NCI-H2029 treated with DMSO at 0.1 percent for 48 hours (cell line): Measurements from ENCODE around the gene GEMIN7.
A peak's percentile ranks its signal among the peaks of the same experiment; 100 is the strongest.
"Not testable (repeated sequence)": the region's sequence is repeated elsewhere in the genome, so short reads cannot be mapped to it uniquely, and the experiment has no call there.

Source experiments
- DNase-seq: peaks from one replicate; lab custom pipeline; 2025; lab: John Stamatoyannopoulos, UW

The GEMIN7 gene

DNA sequence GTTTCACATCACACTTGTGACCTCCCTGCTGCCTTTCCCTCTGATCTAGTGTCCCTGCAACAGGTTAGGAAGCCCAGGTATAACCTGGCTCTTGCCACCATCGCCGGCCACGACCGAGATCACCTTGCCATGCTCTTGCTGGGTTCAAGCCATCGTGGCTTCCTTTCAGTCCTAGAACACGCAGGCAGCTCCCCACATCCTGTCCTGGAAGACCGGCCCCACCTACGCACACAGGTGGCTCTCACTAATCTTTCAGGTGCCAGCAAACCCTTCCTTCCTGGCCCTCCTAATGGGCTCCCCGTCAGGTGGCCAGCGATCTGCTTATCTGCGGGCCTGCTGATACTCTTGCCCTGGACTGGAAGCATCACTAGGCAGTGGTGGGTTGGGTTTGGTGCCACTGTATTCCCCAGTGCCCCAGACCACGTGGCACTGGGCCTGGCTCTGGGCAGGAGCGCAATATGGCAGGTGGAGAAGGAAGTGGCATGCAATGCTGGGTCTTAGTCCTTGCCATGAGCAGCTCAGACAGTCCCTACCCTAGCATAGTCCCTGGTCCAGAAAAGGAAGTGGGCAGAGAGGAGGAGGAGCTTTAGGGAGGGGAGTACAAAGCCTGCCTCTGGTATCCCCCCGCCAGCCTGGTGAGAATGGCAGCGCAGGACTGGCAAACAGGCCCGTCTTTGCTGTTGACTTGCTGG is 25.7 kb downstream of the GEMIN7 start:
- no peak for DNase-seq

DNA sequence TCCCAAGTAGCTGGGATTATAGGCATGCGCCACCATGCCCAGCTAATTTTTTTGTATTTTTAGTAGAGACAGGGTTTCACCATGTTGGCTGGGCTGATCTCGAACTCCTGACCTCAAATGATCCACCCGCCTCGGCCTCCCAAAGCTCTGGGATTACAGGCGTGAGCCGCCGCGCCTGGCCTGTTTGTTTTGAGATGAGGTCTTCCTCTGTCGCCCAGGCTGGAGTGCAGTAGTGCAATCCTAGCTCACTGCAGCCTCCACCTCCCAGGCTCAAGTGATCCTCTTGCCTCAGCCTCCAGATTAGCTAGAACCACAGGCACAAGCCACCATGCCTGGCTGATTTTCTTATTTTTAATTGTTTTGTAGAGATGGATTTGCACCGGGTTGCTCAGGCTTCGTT is 27.3 kb downstream of the GEMIN7 start:
- DNase-seq, result not testable (repeated sequence)

DNA sequence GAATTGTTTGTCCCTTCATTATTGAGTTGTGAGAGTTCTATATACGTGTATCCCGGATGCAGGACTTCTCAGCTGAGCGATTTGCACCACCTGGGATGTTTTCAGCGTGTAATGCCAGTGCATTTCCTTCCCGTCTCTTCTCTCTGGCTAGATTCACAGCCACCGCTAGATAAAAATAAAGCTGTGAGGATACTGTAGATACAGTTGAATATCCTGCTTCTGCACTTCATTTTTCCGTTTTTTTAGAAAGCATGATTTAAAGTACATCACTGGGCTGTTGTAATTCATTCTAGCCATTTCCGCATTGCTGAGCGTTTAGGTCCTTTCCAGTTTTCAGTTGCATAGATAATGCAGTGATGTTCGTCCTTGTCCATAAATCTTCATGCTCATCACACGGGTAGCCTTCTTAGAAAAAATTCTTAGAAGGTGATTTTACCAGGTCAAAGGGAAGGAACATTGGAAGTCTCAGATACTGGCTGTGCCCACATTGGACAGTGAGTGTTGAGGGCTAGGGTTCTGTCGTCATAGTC is 28.6 kb downstream of the GEMIN7 start:
- no peak for DNase-seq

DNA sequence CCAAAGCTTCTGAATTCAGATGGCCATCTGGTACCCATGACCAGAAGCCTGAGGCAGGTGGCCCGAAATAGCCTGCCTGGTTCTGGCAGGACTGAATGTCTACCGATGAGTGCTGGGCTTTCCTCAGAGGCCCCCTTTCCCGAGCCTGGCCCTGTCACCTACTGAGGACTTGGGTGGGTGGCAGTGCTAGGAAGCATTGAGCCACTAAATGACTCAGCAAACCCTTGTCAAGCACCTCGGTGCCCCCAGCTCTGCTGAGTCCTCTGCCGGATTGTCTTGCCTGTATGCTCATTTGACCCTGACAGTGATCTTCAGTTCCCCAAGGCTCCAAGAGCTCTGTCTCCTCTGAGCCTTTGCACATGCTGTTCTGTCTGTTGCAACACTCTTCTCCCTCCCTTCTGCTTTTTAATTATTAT is 31.8 kb downstream of the GEMIN7 start:
- no peak for DNase-seq

DNA sequence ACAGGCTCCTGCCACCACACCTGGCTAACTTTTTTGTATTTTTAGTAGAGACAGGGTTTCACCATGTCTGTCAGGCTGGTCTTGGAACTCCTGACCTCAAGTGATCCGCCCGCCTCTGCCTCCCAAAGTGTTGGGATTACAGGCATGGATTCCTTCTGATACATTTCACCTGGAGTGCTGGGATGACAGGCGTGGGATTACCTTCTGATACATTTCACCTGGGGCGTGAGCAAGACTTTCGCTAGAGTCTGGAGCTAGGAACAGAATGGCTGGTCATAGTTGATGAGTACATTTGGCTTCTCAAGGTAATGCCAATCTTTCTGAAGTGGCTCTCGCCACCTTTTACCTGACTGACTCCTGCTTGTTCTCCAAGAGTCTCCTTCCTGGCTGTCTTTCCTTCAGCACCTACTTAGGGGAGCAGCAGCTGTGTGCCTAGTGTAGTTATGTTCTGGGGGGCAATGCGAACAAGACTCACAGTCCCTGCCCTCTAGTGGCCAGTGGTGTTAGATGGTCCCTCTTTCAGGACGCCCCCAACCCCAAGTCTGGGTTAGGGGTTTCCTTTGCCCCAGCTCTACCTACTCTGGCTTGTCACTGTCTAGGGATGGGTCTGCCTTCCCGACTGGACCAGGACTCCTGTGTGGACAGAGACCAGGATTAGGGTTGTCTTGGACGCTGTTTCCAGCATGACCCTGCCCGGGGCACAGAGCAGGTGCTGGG is 33.2 kb downstream of the GEMIN7 start:
- no peak for DNase-seq

DNA sequence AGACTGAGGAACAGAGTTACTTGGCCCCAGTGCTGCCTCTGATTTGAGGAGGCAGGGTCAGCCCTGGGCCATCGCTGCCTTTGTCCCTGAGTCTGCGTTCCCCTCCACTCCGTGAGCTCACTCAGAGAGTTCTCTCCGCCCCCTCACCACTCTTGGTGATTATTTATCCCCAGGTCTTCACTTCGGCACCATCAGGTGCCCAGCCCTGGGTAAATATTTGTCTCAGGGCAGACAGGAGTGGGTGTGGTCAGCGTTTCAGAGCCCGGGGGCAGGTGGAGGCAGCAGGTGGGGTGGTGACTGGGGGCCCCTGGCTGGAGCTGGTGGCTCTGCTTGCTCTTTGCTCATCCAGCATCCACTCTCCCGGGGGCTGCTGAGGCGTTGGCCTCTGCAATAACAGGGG is 34.6 kb downstream of the GEMIN7 start:
- DNase-seq, result peak; percentile 93

DNA sequence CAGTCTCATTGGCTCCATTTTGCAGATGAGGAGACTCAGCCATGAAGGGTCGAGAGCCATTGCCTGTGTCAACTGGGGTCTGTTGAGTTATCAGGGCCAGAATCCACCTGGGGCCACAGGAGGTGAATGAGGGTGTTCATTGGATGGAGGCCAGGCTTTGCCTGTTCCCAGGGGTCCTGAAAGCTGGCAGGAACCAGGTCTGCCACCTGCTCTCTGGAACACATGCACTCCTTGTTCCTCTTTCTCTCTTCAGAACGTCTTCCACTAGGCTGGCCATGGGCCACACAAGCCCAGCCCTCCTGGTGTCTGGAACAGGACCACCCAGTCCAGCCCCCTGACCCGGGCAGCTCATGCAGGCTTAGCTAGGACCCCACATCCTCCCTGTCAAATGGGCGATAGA is 35.1 kb downstream of the GEMIN7 start:
- no peak for DNase-seq

DNA sequence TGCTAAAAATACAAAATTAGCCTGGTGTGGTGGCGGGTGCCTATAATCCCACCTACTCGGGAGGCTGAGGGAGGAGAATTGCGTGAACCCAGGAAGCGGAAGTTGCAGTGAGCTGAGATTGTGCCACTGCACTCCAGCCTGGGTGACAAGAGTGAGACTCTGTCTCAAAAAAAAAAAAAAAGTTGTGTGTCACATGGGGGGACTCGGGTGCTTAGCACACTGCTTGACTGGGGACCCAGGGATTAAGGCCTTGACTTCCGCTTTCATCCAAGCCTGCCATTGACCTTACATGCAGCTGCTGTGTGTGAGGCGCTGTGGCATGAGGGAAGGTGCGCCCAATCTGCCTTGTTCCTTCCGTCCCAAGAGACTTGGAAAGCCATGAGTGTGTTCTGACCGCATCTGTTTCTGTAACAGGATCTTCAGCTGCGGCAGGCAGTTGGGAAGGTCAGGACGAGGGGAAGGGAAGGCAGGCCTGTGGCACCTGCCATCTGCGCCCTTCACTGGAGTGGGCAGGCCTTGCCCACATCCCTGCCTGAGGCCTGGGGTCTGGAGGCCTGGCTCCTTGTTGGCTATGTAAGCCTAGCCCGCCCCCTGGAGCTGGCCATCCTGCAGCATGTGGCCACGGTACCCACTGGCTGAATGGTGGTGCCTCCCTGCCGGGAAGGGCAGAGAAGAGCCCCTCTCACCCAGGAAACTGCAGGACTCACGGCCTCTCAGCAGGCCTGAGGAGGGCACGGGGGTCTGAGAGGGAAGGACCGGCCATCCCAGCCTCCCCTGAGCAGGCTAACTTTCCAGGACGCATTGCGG is 37.0 kb downstream of the GEMIN7 start:
- no peak for DNase-seq

DNA sequence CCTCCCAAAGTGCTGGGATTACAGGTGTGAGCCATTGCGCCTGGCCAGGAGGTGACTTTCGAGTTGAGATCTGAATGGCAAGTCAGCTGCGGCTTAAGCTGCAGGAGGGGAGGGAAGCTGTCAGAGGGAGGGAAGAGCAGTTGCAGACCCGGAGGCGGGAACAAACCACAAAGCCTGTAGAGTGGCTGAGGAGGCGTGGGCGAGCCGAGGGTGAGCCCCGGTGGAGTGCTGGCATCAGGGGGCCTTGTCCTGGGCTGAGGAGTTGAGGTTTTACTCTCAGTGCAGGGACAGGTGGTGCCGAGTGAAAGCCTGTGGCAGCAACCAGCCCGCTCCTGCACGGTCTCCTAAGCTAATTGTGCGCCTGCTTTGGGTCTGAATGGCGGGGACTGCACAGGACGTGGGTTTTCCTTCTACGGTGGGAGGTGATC is 38.1 kb downstream of the GEMIN7 start:
- DNase-seq, result peak; percentile 59

DNA sequence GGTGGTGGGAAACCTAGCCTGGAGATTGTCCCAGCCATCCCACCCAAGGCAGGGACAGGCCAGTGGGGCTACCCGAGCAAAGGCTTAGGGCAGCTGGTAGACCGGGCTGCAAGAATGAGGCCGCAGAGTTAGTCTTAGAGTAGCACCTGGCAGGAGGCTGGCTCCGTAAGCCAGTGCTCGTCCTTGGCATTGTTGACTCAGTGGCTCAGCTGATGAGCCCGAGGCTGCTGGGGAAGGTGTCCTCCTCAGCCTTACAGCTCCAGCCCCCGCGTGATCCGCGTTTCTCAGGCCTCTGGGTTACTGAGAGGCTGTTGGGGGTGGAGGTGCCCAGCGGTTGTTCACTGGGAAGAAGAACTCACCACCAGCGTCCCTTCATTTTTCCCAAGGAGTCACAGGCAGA is 38.6 kb downstream of the GEMIN7 start:
- DNase-seq, result no peak

DNA sequence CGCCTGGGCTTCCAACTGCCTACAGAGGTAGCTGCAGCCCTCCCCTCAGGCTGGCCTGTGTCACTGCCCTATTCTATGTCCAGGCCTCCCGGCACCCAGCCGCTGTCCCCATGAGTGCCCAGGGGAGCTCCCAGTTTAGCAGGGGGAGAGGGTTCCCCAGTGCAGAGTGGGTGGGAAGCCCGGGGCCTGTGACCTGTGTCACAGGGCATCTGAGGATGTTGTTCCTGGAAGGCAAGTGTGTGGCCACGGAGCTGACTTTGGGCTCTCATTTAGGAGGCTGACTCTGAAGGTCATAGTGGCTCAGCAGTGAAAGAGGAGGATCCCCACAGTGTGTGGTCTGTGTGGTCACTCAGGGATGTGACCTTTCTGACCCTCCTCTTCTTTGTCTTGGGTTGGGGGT is 39.0 kb downstream of the GEMIN7 start:
- no peak for DNase-seq

DNA sequence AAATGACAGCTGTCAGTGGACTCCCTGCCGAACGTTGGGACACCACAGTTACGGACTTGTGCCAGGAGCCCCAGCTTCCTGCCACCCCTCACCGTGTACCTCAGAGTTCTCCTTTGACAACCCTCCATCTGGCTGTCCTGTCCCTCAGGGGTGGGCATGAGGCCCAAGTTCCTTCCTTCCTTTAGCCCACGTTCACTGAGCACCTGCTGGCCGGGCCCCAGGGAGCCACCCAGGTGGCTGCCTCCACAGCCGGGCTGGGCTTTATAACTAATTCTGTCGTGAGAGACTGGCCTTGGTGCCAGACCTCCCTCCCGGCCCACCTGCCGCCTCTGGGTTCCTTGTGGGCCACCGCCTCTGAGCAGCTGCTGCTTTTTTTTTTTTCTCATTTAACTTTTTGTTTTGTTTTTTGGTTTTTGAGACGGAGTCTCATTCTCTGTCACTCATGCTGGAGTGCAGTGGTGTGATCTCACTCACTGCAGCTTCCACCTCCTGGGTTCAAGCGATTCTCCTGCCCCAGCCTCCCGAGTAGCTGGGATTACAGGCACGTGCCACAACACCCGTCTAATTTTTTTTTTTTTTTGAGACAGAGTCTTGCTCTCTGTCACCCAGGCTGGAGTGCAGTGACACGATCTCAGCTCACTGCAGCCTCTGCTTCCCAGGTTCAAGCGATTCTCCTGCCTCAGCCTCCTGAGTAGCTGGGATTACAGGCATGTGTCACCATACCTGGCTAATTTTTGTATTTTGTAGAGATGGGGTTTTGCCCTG is 39.7 kb downstream of the GEMIN7 start:
- DNase-seq, result not testable (repeated sequence)

DNA sequence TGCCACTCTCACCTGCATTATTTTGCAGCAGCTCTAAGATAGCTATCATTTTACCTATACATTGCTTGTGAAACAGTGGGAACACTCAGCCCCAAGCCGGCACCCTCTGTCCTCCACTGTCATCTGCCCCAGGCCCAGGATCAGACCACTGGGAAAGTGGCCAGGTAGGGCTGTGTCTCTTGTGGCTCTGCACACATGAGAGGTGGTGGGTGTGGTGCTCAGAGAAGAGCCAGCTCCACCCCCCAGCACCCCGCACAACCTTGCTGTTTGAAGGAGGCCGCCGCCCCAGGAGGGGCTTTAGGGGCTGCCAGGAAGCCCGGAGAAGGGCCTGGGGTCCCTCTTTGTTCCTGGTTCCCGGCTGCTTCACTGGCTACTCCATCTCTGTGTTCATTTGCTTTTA is 40.5 kb downstream of the GEMIN7 start:
- DNase-seq, result no peak

DNA sequence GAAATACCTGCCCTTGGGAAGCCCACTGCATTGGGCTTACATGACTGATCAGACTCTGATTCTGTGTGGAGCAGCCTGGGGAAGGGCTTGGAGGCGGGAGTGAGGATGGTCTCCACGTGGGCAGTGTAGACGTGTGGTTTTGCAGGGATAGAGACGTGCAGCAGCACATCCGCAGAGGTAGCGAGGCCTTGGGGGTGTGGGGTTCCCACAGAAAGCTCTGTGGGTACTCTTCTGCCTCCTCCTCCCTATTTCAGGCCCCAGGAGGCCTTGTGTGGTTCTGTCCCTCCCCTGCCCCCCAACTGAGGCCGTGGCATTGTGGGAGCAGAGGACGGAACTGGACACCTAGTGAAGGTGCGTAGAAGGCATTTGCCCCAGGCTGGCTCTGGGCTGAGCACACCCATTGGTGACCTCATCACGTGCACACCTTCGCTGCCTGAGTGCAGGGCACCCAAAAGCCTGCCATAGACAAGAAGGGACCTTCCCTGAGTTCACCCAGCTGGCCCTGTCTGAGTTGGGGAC is 42.8 kb downstream of the GEMIN7 start:
- no peak for DNase-seq

DNA sequence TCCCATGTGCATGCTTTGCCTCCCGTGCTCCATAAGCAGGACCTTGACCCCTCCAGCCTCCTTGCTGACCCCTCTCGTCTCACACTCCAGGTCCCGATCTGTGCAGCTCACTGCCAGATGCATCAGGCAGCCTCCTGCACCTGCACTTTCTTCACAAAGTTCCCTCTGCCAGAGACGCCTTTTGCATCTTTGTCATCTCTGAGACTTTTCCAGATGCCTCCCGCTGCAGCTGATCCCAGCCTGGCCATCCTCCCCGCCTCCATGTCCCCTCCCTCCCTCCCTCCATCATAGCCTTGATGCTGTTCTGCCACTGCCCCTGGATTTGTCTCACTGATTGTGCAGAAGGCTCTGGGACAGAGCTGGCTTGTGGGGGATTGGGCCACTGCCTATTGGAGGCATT is 43.8 kb downstream of the GEMIN7 start:
- no peak for DNase-seq

DNA sequence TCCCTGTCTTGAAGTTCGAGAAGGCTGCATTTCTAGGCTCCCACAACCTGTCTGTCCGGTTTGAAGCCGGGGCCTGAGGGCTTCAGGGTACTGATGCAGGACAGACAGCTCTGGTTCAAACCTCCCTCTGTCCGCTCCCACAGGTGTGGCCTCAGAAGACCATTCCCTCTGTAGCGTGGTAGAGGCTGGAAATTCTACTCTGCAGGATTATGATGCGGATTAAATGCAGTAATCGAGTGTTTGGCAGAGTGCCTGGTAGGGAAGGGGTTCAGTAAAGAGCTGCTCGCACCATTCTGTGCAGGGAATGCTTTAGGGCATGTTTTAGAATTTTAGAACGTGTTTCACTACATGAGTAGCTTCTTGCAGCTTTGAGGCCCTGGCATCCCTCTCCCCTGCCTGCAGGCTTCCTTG is 44.4 kb downstream of the GEMIN7 start:
- DNase-seq, result no peak

DNA sequence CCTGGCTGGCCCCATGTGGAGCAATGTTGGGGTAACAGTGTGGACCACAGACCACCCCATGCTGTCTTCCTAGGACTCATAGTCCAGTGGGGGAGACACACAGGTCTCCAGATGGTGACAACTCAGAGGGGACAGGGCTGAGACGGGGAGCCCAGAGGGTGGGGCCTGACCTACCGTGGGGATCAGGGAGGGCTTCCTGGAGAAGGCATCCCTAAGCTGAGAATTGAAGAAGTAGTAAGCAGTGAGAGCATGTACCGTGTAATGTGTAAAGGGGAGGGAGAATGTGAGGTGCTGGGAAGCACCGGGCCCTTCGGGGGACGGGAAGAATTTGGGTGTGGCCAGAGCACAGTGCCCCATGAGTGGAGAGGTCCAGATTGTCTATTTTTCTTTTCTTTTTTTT is 45.0 kb downstream of the GEMIN7 start:
- no peak for DNase-seq

DNA sequence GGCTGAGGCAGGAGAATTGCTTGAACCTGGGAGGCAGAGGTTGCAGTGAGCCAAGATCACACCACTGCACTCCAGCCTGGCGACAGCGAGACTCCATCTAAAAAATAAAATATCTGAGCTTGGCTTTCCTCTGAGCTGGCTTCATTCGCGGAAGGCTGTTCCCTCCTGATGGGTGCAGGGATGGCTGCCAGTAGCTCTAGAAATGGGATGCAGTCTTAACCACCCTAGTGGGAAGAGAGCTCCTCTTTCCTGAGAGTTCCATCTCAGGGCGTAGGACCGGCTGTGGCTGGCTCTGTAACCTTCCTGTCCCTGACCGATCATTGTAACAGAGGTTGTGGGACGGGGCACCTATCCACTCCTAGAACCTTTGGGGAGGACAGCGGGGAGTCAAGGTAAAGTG is 46.3 kb downstream of the GEMIN7 start:
- no peak for DNase-seq

DNA sequence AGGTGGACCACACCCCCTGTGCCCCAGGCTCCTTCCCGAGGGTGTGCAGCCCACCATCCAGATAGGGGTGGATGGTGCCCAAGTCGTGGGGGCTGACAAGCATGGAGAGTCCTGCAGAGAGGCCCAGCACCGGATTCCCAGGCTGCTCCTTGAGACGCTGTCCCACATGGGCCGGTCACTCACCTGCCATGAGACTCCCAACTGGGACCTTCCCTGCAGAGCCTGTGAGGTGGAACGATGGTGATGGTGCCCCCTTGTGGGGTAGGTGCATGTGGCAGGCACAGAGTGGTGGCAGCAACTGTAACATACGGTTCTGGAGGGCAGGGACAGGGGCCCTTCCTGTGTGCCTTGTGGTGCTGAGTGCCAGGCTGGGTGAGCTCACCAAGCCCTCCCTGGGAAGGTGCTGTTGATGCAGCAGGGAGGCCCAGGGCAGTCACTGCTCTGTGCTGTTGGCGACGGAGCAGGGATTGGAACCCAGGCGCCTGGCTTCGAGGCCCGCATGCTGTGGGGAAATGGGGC is 47.0 kb downstream of the GEMIN7 start:
- DNase-seq, result peak; percentile 38

DNA sequence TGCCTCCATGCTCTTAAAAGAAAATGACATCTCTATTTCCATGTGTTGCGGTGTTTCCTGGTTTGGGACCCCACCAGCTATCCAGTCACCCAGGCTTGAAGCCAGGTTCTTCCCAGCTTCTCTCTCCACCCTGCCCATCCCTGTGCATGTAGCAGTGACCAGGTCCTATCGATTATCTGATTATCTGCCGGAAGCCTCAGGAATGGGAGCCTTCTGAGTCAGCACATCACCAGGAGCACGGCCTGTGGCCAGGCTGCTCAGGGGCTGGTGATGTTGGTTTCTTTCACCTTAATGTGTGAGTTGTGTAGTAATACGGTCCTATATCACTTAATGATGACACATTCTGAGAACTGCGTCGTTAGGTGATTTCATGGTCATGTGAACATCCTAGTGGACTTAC is 47.6 kb downstream of the GEMIN7 start:
- DNase-seq, result no peak

DNA sequence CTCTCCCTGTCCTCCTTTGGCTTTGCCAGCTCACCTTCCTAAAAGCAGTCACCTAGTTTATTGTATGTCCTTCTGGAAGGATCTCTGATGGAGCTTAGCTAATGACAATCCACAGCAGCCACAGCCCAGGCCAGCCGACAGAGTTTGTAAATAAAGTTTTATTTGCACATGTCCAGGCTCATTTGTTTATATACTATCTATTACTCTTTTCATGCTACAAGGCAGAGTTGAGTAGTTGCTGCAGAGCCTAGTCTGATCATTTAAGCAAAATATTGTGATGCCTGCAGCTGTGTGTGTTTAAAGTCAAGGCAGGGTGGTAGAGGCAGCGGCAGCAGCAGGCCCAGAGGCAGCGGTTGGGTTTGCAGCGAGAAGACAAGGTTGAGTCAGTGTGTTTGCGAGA is 49.1 kb downstream of the GEMIN7 start:
- DNase-seq, result no peak
